Thyroid gland (tissue), 4 donors: ENCODE measurements around the gene FHIT.

Experiments
- POLR2A ChIP-seq, 2 donors: fragments of 450-650 bp; IDR thresholded peaks; one replicate each; pipeline ENCODE4 v1.6.1; 2017; ENCODE audit warnings: antibody characterized with exemption in 2 of 2, mild to moderate bottlenecking in 2 of 2, moderate library complexity in 1 of 2
- TF ChIP-seq, protein P1 (sequence below), 6 experiments: fragments of 200-600 bp in 3 of 6; fragments of 450-650 bp in 3 of 6; sonication (generic) in 3 of 6; IDR thresholded peaks; one replicate each; pipeline ENCODE4 v1.5.1; 2016 to 2019; ENCODE audit warnings: antibody characterized with exemption in 6 of 6, mild to moderate bottlenecking in 2 of 6, inconsistent platforms in 1 of 6, moderate library complexity in 1 of 6

- TF ChIP-seq, protein P1, sequence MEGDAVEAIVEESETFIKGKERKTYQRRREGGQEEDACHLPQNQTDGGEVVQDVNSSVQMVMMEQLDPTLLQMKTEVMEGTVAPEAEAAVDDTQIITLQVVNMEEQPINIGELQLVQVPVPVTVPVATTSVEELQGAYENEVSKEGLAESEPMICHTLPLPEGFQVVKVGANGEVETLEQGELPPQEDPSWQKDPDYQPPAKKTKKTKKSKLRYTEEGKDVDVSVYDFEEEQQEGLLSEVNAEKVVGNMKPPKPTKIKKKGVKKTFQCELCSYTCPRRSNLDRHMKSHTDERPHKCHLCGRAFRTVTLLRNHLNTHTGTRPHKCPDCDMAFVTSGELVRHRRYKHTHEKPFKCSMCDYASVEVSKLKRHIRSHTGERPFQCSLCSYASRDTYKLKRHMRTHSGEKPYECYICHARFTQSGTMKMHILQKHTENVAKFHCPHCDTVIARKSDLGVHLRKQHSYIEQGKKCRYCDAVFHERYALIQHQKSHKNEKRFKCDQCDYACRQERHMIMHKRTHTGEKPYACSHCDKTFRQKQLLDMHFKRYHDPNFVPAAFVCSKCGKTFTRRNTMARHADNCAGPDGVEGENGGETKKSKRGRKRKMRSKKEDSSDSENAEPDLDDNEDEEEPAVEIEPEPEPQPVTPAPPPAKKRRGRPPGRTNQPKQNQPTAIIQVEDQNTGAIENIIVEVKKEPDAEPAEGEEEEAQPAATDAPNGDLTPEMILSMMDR (IDR thresholded peaks at IDR 0.05), result no peak
- TF ChIP-seq POLR2A (IDR thresholded peaks at IDR 0.05), result no peak
Observed at GRCh38 chr3:60414011-60414410, 837.2 kb downstream of the FHIT start.
